Body of pancreas (tissue), 4 donors: ENCODE results near the gene PDCD7. TPM values are rescaled to one million over a fixed set of nuclear protein-coding genes. Genes with fewer than 3 reads are reported as not detected.
"Not testable (repeated sequence)": the region's sequence is repeated elsewhere in the genome, so short reads cannot be mapped to it uniquely, and the experiment has no call there.

Experiments used
- ATAC-seq: fragments of 150-250 bp; one replicate; pipeline ENCODE4 v1.9.1; 2016
- DNase-seq, 4 donors: peaks; one replicate each; pipeline ENCODE4 v3.0.0-alpha.2; 2019
- H3K27ac ChIP-seq, 4 donors: fragments of 200-600 bp; sonication (generic); 1 replicate in 3 of 4; 2 replicates in 1 of 4; pipeline versions ENCODE4 v1.5.1 to v1.6.1; 2016 to 2019; ENCODE audit warnings: mild to moderate bottlenecking in 1 of 4, mixed read lengths in 1 of 4, moderate library complexity in 1 of 4
- H3K27me3 ChIP-seq, 2 donors: fragments of 200-600 bp; sonication (generic); one replicate each; pipeline ENCODE4 v1.6.0; 2016; ENCODE audit warnings: mild to moderate bottlenecking in 1 of 2
- H3K36me3 ChIP-seq, 2 donors: fragments of 200-600 bp; sonication (generic); replicated peaks in 1 of 2; 2 replicates each; pipeline ENCODE4 v1.5.1; 2016; ENCODE audit warnings: low read depth in 2 of 2; ENCODE audit not compliant: insufficient read depth in 1 of 2
- H3K4me1 ChIP-seq: fragments of 200-600 bp; sonication (generic); one replicate; pipeline ENCODE4 v1.6.0; 2016
- H3K4me3 ChIP-seq, 2 donors: fragments of 200-600 bp; sonication (generic); 1 replicate in 1 of 2; 2 replicates in 1 of 2; pipeline ENCODE4 v1.5.1; 2016 to 2019
- H3K9me3 ChIP-seq, 3 donors: fragments of 200-600 bp; sonication (generic); 1 replicate in 2 of 3; 2 replicates in 1 of 3; pipeline ENCODE4 v1.5.1; 2016
- POLR2A ChIP-seq, 3 donors: fragments of 450-650 bp; IDR thresholded peaks; one replicate each; pipeline ENCODE4 v1.6.1; 2016; ENCODE audit warnings: antibody characterized with exemption in 3 of 3, mild to moderate bottlenecking in 2 of 3
- WGBS, 2 donors: methylation state at CpG; one replicate each; pipeline ENCODE4 v1.1.5; 2017; 5-methylcytosine and 5-hydroxymethylcytosine counted together
- intact Hi-C: fragments of 100-400 bp; cut with DNase I; formaldehyde crosslinking; loops from one replicate; pipeline ENCODE4 v1.15.1; 2023
- total RNA-seq, 2 donors: library from RNA; depleted of rRNA; stranded (reverse); fragments of >200 nt; gene quantifications; one replicate each; pipeline ENCODE4 v1.1.0, GENCODE V29; 2016
- TF ChIP-seq, protein P1 (sequence below), 7 experiments: fragments of 450-650 bp in 4 of 7; fragments of 200-600 bp in 3 of 7; sonication (generic) in 3 of 7; IDR thresholded peaks; one replicate each; pipeline ENCODE4 v1.5.1; 2016 to 2019; ENCODE audit warnings: antibody characterized with exemption in 7 of 7

PDCD7 gene, protein sequence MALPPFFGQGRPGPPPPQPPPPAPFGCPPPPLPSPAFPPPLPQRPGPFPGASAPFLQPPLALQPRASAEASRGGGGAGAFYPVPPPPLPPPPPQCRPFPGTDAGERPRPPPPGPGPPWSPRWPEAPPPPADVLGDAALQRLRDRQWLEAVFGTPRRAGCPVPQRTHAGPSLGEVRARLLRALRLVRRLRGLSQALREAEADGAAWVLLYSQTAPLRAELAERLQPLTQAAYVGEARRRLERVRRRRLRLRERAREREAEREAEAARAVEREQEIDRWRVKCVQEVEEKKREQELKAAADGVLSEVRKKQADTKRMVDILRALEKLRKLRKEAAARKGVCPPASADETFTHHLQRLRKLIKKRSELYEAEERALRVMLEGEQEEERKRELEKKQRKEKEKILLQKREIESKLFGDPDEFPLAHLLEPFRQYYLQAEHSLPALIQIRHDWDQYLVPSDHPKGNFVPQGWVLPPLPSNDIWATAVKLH
- 10 to 100 TPM; 18.2 to 35.6 TPM for total RNA-seq

DNA sequence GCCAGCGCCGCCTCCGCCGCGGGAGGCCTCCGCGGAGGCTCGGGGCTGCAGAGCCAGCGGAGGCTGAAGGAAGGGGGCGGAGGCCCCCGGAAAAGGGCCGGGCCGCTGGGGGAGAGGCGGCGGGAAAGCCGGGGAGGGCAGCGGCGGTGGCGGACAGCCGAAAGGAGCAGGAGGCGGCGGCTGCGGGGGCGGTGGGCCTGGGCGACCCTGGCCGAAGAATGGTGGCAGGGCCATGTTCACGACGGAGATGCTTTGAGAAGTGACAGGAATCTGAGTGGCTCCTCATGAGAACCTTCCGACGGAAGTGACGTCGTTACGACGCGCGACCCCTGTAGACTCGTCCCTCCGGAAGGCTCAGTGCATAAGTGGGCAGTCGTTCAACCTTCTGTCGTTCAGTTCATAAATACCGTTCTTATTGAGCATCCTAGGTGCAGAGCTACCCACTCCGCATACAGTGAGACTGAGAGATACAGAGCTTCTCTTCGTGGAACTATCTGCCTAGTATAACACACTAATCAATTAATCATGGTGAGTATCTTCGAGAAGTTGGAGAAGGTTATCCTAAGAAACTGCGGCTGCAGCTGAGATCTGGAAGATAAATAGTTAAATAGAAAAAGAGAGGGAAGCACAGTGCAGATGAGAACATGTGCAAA, at the start of gene PDCD7:
PDCD7 (minus strand) TSS at position 261 of the 653 bp plus-strand sequence; CDS start at position 234, 27 bp downstream.
- intact Hi-C loops, result no loop called here
- 0 to 1% methylated on average over 26 to 43 of the region's 45 CpGs for WGBS, 2 donors

DNA sequence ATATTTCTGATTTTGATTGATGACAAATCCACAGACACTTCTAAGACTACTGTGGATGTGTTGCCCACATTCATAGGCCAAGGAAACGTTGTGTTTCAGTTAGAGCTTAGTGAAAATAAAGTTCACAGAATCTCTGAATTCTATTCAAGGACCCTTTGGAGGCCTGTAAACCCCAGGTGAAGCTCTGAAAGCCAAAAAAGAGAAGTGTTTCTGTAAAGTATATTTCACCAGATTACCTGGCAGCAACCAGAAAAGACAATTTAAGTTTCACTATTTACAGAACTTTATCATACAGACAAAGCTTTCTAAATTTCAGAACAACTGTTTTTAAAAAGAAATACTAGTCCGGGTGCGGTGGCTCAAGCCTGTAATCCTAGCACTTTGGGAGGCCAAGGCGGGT, 48.9 kb upstream of the PDCD7 start:
- H3K4me1 ChIP-seq, result peaks cover 22% of the 10 kb centered on the region

More for the DNA sequence above, at the start of gene PDCD7:
- Histone ChIP-seq H3K27me3 (no peaks in the 10 kb centered on the region), H3K4me1 (peaks cover 27% of the 10 kb centered on the region), H3K27ac (peak within 1 kb of the TSS; percentile 26 to 90 (median 80)), H3K9me3 (no peaks in the 10 kb centered on the region), H3K4me3 (peak within 1 kb of the TSS; percentile 44 to 88), H3K36me3 (peaks cover 0 to 1% of the 10 kb centered on the region in 2 donors)
- DNase-seq (peak; percentile 78 to 90 (median 86)), ATAC-seq (peak; percentile 88)
- peak; percentile 38 to 76 (median 75) for TF ChIP-seq POLR2A (IDR thresholded peaks at IDR 0.05)
- TF ChIP-seq, protein P1, sequence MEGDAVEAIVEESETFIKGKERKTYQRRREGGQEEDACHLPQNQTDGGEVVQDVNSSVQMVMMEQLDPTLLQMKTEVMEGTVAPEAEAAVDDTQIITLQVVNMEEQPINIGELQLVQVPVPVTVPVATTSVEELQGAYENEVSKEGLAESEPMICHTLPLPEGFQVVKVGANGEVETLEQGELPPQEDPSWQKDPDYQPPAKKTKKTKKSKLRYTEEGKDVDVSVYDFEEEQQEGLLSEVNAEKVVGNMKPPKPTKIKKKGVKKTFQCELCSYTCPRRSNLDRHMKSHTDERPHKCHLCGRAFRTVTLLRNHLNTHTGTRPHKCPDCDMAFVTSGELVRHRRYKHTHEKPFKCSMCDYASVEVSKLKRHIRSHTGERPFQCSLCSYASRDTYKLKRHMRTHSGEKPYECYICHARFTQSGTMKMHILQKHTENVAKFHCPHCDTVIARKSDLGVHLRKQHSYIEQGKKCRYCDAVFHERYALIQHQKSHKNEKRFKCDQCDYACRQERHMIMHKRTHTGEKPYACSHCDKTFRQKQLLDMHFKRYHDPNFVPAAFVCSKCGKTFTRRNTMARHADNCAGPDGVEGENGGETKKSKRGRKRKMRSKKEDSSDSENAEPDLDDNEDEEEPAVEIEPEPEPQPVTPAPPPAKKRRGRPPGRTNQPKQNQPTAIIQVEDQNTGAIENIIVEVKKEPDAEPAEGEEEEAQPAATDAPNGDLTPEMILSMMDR (IDR thresholded peaks at IDR 0.05), result no peak

DNA sequence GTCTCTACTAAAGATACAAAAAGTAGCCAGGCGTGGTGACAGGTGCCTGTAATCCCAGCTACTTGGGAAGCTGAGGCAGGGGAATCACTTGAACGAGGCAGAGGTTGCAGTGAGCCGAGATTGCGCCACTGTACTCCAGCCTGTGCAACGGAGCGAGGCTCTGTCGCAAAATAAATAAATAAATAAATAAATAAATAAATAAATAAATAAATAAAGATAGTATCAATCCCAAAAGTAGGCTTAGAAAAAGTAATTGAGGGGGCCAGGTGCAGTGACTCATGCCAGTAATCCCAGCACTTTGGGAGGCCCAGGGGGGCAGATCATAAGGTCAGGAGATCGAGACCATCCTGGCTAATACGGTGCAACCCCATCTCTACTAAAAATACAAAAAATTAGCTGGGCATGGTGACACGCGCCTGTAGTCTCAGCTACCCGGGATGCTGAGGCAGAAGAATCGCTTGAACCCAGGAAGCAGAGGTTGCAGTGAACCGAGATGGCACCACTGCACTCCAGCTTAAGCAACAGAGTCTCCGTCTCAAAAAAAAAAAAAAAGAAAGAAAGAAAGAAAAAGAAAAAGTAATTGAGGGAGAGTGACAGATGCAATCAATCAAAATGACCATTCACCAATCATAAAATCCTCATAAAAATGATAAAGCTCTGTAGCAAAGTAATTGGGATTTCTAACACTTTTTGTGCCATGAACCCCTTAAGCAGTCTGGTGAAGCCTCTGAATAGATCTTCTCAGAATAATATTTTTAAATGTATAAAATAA, 48.2 kb upstream of the PDCD7 start:
- H3K36me3 ChIP-seq, H3K4me3 ChIP-seq, DNase-seq, ATAC-seq, intact Hi-C loops, H3K9me3 ChIP-seq, H3K27me3 ChIP-seq, H3K27ac ChIP-seq: not testable (repeated sequence)
- 90 to 93% methylated on average over 15 of the region's 15 CpGs for WGBS, 2 donors
- H3K4me1 ChIP-seq, result peaks cover 22% of the 10 kb centered on the region

More for the DNA sequence above, 48.9 kb upstream of the PDCD7 start:
- intact Hi-C loops, result no loop called here
- no peak for ATAC-seq
- Histone ChIP-seq H3K27ac (no peak overlapping the region), H3K4me3 (no peak overlapping the region), H3K9me3 (no peaks in the 10 kb centered on the region), H3K27me3 (no peaks in the 10 kb centered on the region), H3K36me3 (peaks cover 0 to 2% of the 10 kb centered on the region in 2 donors)
- DNase-seq, result no peak
- TF ChIP-seq, protein P1 (IDR thresholded peaks at IDR 0.05), result no peak
- TF ChIP-seq POLR2A (IDR thresholded peaks at IDR 0.05), result no peak
- 76 to 81% methylated on average over 4 of the region's 4 CpGs for WGBS, 2 donors

DNA sequence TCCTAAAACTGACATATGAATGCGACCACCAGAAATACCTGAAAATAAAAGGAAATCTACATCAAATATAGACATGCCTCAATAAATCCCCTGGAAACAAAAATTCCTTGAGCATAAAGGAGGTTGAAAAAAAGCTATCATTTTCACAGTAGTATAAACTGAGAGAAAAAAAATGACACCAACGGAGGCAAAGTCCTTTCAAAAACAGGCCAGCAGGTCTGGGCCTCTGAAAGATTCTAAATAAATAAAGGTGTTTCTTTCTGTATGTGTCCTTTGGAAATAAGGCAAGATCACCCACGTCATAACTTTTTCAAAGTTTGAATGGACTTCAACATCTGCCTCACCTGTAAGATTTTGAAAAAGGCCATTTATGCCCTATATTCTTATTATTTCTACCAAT, 46.6 kb upstream of the PDCD7 start:
- peaks cover 17% of the 10 kb centered on the region for H3K4me1 ChIP-seq
- no peak overlapping the region for H3K4me3 ChIP-seq
- ATAC-seq (no peak), DNase-seq (no peak)
- no peaks in the 10 kb centered on the region for H3K9me3 ChIP-seq
- no peak for TF ChIP-seq POLR2A (IDR thresholded peaks at IDR 0.05)
- TF ChIP-seq, protein P1 (IDR thresholded peaks at IDR 0.05), result no peak
- H3K36me3 ChIP-seq, result peaks cover 4 to 7% of the 10 kb centered on the region in 2 donors
- WGBS, 2 donors, result 85 to 86% methylated on average over 3 of the region's 3 CpGs
- H3K27ac ChIP-seq, result no peak overlapping the region
- intact Hi-C loops, result no loop called here
- no peaks in the 10 kb centered on the region for H3K27me3 ChIP-seq

DNA sequence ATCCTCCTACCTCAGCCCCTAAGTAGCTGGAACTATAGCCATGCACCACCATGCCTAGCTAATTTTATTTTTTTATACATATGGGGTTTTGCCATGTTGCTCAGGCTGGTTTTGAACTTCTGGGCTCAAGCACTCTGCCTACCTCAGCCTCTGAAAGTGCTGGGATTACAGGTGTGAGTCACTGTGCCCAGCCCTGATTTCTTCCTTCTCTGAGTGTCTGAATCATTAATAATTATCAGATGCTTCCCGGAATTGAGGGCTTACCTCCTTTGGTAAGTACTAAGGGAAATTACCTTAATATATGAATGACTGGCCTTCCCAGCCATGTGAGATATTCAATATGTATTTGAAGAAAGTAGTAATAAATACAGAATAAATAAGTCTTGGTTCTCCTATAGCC, 44.3 kb upstream of the PDCD7 start:
- Histone ChIP-seq H3K36me3 (peaks cover 4 to 7% of the 10 kb centered on the region in 2 donors), H3K4me3 (no peak overlapping the region), H3K9me3 (no peaks in the 10 kb centered on the region), H3K27me3 (no peaks in the 10 kb centered on the region), H3K27ac (no peak overlapping the region), H3K4me1 (peaks cover 19% of the 10 kb centered on the region)
- DNase-seq, result no peak
- intact Hi-C loops, result no loop called here
- WGBS, 2 donors, result 30 to 32% methylated on average over 1 of the region's 1 CpG
- no peak for TF ChIP-seq POLR2A (IDR thresholded peaks at IDR 0.05)
- TF ChIP-seq, protein P1 (IDR thresholded peaks at IDR 0.05), result no peak
- ATAC-seq, result no peak
